Naive thymus-derived CD4-positive, alpha-beta T cell (primary cell): ENCODE data around the gene ALPI. TPM values are rescaled to one million over a fixed set of nuclear protein-coding genes. Genes with fewer than 3 reads are reported as not detected.
A peak's percentile ranks its signal among the peaks of the same experiment; 100 is the strongest.

Source experiments
- ATAC-seq: fragments of 150-1000 bp; cut with Tn5 transposase; 2 replicates; pipeline ENCODE4 v1.10.0; 2021; ENCODE audit warnings: mild to moderate bottlenecking, moderate library complexity
- CTCF ChIA-PET: fragments of 350-600 bp; sonication (Branson Sonifier 250); formaldehyde crosslinking; loops from one replicate; lab custom pipeline; 2021; ENCODE audit warnings: antibody characterized with exemption; lab: Charles Lee
- POLR2A ChIA-PET: fragments of 350-600 bp; sonication (Branson Sonifier 250); formaldehyde crosslinking; loops from one replicate; lab custom pipeline; 2021; ENCODE audit warnings: antibody characterized with exemption, inconsistent platforms; lab: Charles Lee
- DNase-seq, 9 donors: peaks; one replicate each; pipeline versions ENCODE4 v3.0.0 to v3.0.0-alpha.2; 2020 to 2022; ENCODE audit warnings: mixed read lengths in 1 of 9
- H3K27ac ChIP-seq: one replicate; pipeline ENCODE4 v1.7.0; 2013; ENCODE audit warnings: mild to moderate bottlenecking, low read depth, low read length, moderate library complexity
- H3K27me3 ChIP-seq, 2 donors: one replicate each; pipeline ENCODE4 v1.7.0; 2013; ENCODE audit warnings: low read length in 2 of 2, mild to moderate bottlenecking in 2 of 2, moderate library complexity in 2 of 2; ENCODE audit not compliant: control insufficient read depth in 2 of 2, insufficient read depth in 2 of 2
- H3K36me3 ChIP-seq, 3 experiments: 1 replicate in 2 of 3; 2 replicates in 1 of 3; pipeline ENCODE4 v1.7.0; 2013; ENCODE audit warnings: low read length in 3 of 3, mild to moderate bottlenecking in 3 of 3, moderate library complexity in 1 of 3; ENCODE audit not compliant: insufficient read depth in 3 of 3, control insufficient read depth in 2 of 3
- H3K4me1 ChIP-seq, 2 donors: one replicate each; pipeline ENCODE4 v1.7.0; 2013; ENCODE audit warnings: low read length in 2 of 2, mild to moderate bottlenecking in 2 of 2, moderate library complexity in 1 of 2; ENCODE audit not compliant: control insufficient read depth in 2 of 2, insufficient read depth in 2 of 2
- H3K4me3 ChIP-seq: 2 replicates; pipeline ENCODE4 v1.7.0; 2013; ENCODE audit warnings: mild to moderate bottlenecking, low read length
- H3K9me3 ChIP-seq, 3 experiments: 1 replicate in 2 of 3; 2 replicates in 1 of 3; pipeline ENCODE4 v1.7.0; 2013; ENCODE audit warnings: low read length in 3 of 3; ENCODE audit not compliant: control insufficient read depth in 2 of 3
- H3K27ac Mint-ChIP-seq, 9 donors: one replicate each; pipeline ENCODE4 v1.8.0; 2020 to 2022; ENCODE audit warnings: mixed read lengths in 9 of 9, mild to moderate bottlenecking in 8 of 9, moderate library complexity in 5 of 9, inconsistent platforms in 2 of 9
- H3K27me3 Mint-ChIP-seq, 5 donors: one replicate each; pipeline ENCODE4 v1.8.0; 2021 to 2022; ENCODE audit warnings: mixed read lengths in 5 of 5, mild to moderate bottlenecking in 1 of 5
- H3K36me3 Mint-ChIP-seq, 5 donors: one replicate each; pipeline ENCODE4 v1.8.0; 2020 to 2022; ENCODE audit warnings: mixed read lengths in 5 of 5, mild to moderate bottlenecking in 3 of 5, inconsistent platforms in 1 of 5
- H3K4me1 Mint-ChIP-seq, 7 donors: one replicate each; pipeline ENCODE4 v1.8.0; 2020 to 2022; ENCODE audit warnings: mixed read lengths in 7 of 7, mild to moderate bottlenecking in 3 of 7, inconsistent platforms in 1 of 7
- H3K4me3 Mint-ChIP-seq, 10 donors: one replicate each; pipeline ENCODE4 v1.8.0; 2020 to 2022; ENCODE audit warnings: mild to moderate bottlenecking in 10 of 10, mixed read lengths in 10 of 10, moderate library complexity in 6 of 10, inconsistent platforms in 2 of 10
- H3K9me3 Mint-ChIP-seq, 11 donors: one replicate each; pipeline ENCODE4 v1.8.0; 2020 to 2022; ENCODE audit warnings: mixed read lengths in 11 of 11, mild to moderate bottlenecking in 4 of 11, inconsistent platforms in 1 of 11, moderate library complexity in 1 of 11
- intact Hi-C, 2 donors: fragments of 100-400 bp; cut with micrococcal nuclease; formaldehyde crosslinking; loops; one replicate each; pipeline ENCODE4 v1.15.1; 2023
- polyA plus RNA-seq, 2 donors: library from polyadenylated mRNA; unstranded; fragments of 300-500 nt; fragmentation: Illumina TruSeq; gene quantifications; one replicate each; pipeline ENCODE4 v1.2.3, GENCODE V29; 2021
- total RNA-seq, 6 experiments: library from RNA in 5 of 6; stranded (reverse) in 5 of 6; gene quantifications; 1 replicate in 5 of 6; 2 replicates in 1 of 6; pipeline ENCODE4 v1.2.3 and lab custom pipeline; 2021 to 2026

ALPI gene
- total and polyA plus RNA-seq, 7 experiments from 2014 or later = not detected

GRCh38 chr2:232480201-232481190 lies 24.5 kb downstream of the ALPI start:
- H3K27ac Mint-ChIP-seq = no peak overlapping the region
- Histone ChIP-seq H3K9me3 (no peaks in the 10 kb centered on the region), H3K4me3 (no peak overlapping the region), H3K36me3 (no peaks in the 10 kb centered on the region), H3K4me1 (no peaks in the 10 kb centered on the region), H3K27me3 (no peaks in the 10 kb centered on the region), H3K27ac (no peak overlapping the region)
- POLR2A ChIA-PET = no interaction called here
- intact Hi-C loops = no loop called here
- CTCF ChIA-PET = no interaction called here
- H3K4me1 Mint-ChIP-seq = peaks cover 0 to 6% (median 4%) of the 10 kb centered on the region in 7 donors
- DNase-seq (no peak), ATAC-seq (no peak)
- no peak overlapping the region for H3K4me3 Mint-ChIP-seq
- H3K27me3 Mint-ChIP-seq = peaks cover 13 to 24% (median 20%) of the 10 kb centered on the region in 5 donors
- no peaks in the 10 kb centered on the region for H3K36me3 Mint-ChIP-seq
- no peaks in the 10 kb centered on the region for H3K9me3 Mint-ChIP-seq

GRCh38 chr2:232481322-232482140 lies 25.6 kb downstream of the ALPI start:
- Histone ChIP-seq H3K4me1 (no peaks in the 10 kb centered on the region), H3K27ac (no peak overlapping the region), H3K4me3 (no peak overlapping the region), H3K9me3 (no peaks in the 10 kb centered on the region), H3K36me3 (no peaks in the 10 kb centered on the region), H3K27me3 (no peaks in the 10 kb centered on the region)
- no peak for DNase-seq
- Mint-ChIP-seq H3K27me3 (peaks cover 13 to 25% (median 17%) of the 10 kb centered on the region in 5 donors), H3K27ac (no peak overlapping the region), H3K4me1 (peaks cover 0 to 6% (median 5%) of the 10 kb centered on the region in 7 donors), H3K4me3 (no peak overlapping the region), H3K9me3 (no peaks in the 10 kb centered on the region), H3K36me3 (no peaks in the 10 kb centered on the region)
- no peak for ATAC-seq
- intact Hi-C loops = no loop called here
- ChIA-PET CTCF (no interaction called here), POLR2A (no interaction called here)

DNA sequence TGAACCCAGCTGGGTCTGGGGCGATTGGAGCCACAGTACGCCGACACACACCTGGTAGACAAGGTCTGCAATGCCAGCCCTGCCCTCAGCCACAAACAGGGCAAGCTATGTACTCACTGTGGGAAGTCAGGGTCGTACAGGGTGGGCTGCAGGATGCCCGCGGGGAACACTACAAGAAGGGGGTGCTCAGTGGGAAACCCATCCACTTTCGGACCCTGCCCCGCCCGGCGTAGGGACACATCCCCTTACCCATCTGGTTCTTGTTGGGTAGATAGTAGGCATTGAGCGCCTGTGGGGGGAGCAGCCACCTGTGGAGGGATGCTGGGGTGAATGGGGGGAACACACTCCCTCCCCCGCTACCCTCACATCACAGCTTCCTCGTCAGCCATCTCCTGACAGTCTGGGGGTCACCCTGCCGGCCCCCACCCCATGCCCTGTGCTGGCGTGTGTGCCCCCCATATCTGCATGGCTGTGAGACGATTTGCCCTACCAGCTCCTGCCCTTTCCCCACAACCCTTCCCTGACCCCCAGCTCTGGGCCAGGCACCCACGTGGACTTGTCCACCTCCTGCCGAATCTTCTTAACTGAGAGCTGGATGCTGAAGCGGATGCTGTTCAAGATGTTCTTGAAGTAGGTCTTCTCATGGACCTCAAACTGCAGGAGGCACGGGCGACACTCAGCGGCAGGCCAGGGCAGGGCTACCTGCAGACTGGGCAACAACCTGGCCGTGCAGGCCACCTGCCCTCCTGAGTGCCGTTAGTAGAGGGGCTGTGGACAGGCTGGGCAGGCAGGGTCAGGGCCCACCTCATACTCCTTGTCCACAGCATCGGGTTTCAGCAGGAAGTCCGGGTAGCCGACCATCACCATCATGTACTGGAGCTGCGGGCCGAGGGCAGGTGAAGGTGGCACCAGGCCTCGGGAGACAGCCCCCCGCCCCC lies 26.6 kb downstream of the ALPI start:
- Mint-ChIP-seq H3K4me1 (peaks cover 0 to 6% (median 5%) of the 10 kb centered on the region in 7 donors), H3K4me3 (no peak overlapping the region), H3K9me3 (no peaks in the 10 kb centered on the region), H3K27ac (no peak overlapping the region), H3K36me3 (no peaks in the 10 kb centered on the region), H3K27me3 (peaks cover 13 to 25% (median 19%) of the 10 kb centered on the region in 5 donors)
- no peak for ATAC-seq
- Histone ChIP-seq H3K36me3 (no peaks in the 10 kb centered on the region), H3K27me3 (no peaks in the 10 kb centered on the region), H3K4me3 (no peak overlapping the region), H3K9me3 (no peaks in the 10 kb centered on the region), H3K4me1 (no peaks in the 10 kb centered on the region), H3K27ac (no peak overlapping the region)
- intact Hi-C loops = no loop called here
- ChIA-PET POLR2A (no interaction called here), CTCF (no interaction called here)
- no peak for DNase-seq

DNA sequence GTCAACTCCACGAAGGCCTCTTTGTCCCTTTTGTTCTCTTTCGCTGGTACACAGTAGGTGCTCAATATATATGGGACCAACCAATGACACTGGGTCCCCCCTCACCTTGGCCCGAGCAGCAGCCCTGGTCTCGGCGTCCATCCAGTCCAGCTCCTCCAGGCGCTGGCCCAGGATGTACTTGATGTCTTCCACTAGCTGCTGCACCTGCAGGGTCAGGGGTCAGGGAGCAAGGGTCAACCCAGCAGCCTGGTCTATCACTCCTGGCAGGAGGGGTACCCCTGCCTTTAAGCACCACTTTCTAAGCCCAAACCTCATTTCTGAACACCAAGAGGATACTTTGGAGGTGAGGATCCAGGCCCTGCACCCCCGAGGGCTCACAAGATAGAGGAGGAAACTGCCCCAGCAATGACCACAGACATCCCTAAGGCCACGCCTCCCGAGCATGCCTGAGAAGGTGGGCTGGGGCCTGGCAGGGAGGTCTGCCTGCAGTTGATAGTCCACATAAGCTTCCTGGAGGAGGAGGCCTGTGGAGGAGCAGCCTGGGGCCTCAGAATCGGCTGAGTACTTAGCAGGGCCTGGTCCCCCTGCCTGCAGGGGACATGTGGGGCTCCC lies 27.5 kb downstream of the ALPI start:
- DNase-seq (no peak), ATAC-seq (no peak)
- H3K36me3 Mint-ChIP-seq = no peaks in the 10 kb centered on the region
- peaks cover 0 to 6% (median 5%) of the 10 kb centered on the region in 7 donors for H3K4me1 Mint-ChIP-seq
- H3K9me3 ChIP-seq = no peaks in the 10 kb centered on the region
- no peaks in the 10 kb centered on the region for H3K4me1 ChIP-seq
- H3K27ac ChIP-seq = no peak overlapping the region
- intact Hi-C loops = no loop called here
- no peaks in the 10 kb centered on the region for H3K27me3 ChIP-seq
- no peaks in the 10 kb centered on the region for H3K9me3 Mint-ChIP-seq
- H3K4me3 ChIP-seq = no peak overlapping the region
- H3K4me3 Mint-ChIP-seq = no peak overlapping the region
- CTCF ChIA-PET = no interaction called here
- peaks cover 16 to 29% (median 19%) of the 10 kb centered on the region in 5 donors for H3K27me3 Mint-ChIP-seq
- POLR2A ChIA-PET = no interaction called here
- H3K27ac Mint-ChIP-seq = no peak overlapping the region
- no peaks in the 10 kb centered on the region for H3K36me3 ChIP-seq

GRCh38 chr2:232483923-232484627 lies 28.1 kb downstream of the ALPI start:
- no peaks in the 10 kb centered on the region for H3K36me3 Mint-ChIP-seq
- H3K9me3 Mint-ChIP-seq = no peaks in the 10 kb centered on the region
- no peaks in the 10 kb centered on the region for H3K36me3 ChIP-seq
- H3K4me3 ChIP-seq = no peak overlapping the region
- intact Hi-C loops = no loop called here
- no peaks in the 10 kb centered on the region for H3K27me3 ChIP-seq
- peak overlapping the region in 2 of 10 donors; percentile 38 to 45 for H3K4me3 Mint-ChIP-seq
- CTCF ChIA-PET = interaction anchor here (0.6 kb wide), 1 partner anchor 1298 kb away, joined by 3 read pairs; no protein-coding TSS in a partner anchor
- H3K27ac ChIP-seq = no peak overlapping the region
- H3K4me1 ChIP-seq = no peaks in the 10 kb centered on the region
- ATAC-seq = no peak
- H3K4me1 Mint-ChIP-seq = peaks cover 0 to 11% (median 9%) of the 10 kb centered on the region in 7 donors
- no peak overlapping the region for H3K27ac Mint-ChIP-seq
- peaks cover 22 to 35% (median 25%) of the 10 kb centered on the region in 5 donors for H3K27me3 Mint-ChIP-seq
- POLR2A ChIA-PET = no interaction called here
- no peak for DNase-seq
- no peaks in the 10 kb centered on the region for H3K9me3 ChIP-seq
